Measurements from ENCODE around the gene CACNA1A.

The CACNA1A gene

GRCh38 chr19:13241231-13242104 is 264.8 kb downstream of the CACNA1A start:
- no peaks in the 10 kb centered on the region for H3F3A ChIP-seq (ENCODE audit: insufficient read depth, low read length)
- no peak overlapping the region for H3K9ac ChIP-seq (ENCODE audit: low read length)
- no peaks in the 10 kb centered on the region for H3K9me2 ChIP-seq (replicated peaks; ENCODE audit: insufficient read depth, low read length)
- no peaks in the 10 kb centered on the region for H4K20me1 ChIP-seq (ENCODE audit: insufficient read depth, low read length)
- H3K4me3 ChIP-seq (ENCODE audit: low read length), result no peak overlapping the region
- no peak for DNase-seq
- no peaks in the 10 kb centered on the region for H3K36me3 ChIP-seq (replicated peaks; ENCODE audit: insufficient read depth, low read length)
- no peaks in the 10 kb centered on the region for H3K79me2 ChIP-seq (ENCODE audit: low read length)
- H2AFZ ChIP-seq (ENCODE audit: low read length), result no peak overlapping the region
- H3K27me3 ChIP-seq (replicated peaks; ENCODE audit: insufficient read depth, low read length), result peaks cover 64% of the 10 kb centered on the region
- H3K9me3 ChIP-seq (replicated peaks; ENCODE audit: insufficient read depth, low read length), result no peaks in the 10 kb centered on the region
- H3K4me2 ChIP-seq (ENCODE audit: low read depth, low read length), result no peak overlapping the region
- TF ChIP-seq EZH2phosphoT487 (IDR thresholded peaks at IDR 0.05; ENCODE audit: low read length), result no peak
- no peak for TF ChIP-seq CTCF (IDR thresholded peaks at IDR 0.05; ENCODE audit: low read length)
- TF ChIP-seq EZH2 (optimal IDR thresholded peaks at IDR 0.05; ENCODE audit: low read depth, low read length), result no peak
- H3K4me1 ChIP-seq (ENCODE audit: low read length), result no peaks in the 10 kb centered on the region
- no peak overlapping the region for H3K27ac ChIP-seq (ENCODE audit: low read length)

- no peak overlapping the region for H2AFZ ChIP-seq (ENCODE audit: low read length)
- H3K9ac ChIP-seq (ENCODE audit: low read length), result no peak overlapping the region
- peaks cover 66% of the 10 kb centered on the region for H3K27me3 ChIP-seq (replicated peaks; ENCODE audit: insufficient read depth, low read length)
- no peaks in the 10 kb centered on the region for H3F3A ChIP-seq (ENCODE audit: insufficient read depth, low read length)
- TF ChIP-seq EZH2 (optimal IDR thresholded peaks at IDR 0.05; ENCODE audit: low read depth, low read length) (no peak), EZH2phosphoT487 (IDR thresholded peaks at IDR 0.05; ENCODE audit: low read length) (no peak), CTCF (IDR thresholded peaks at IDR 0.05; ENCODE audit: low read length) (no peak)
- H3K27ac ChIP-seq (ENCODE audit: low read length), result no peak overlapping the region
- H4K20me1 ChIP-seq (ENCODE audit: insufficient read depth, low read length), result no peaks in the 10 kb centered on the region
- H3K4me3 ChIP-seq (ENCODE audit: low read length), result no peak overlapping the region
- H3K36me3 ChIP-seq (replicated peaks; ENCODE audit: insufficient read depth, low read length), result no peaks in the 10 kb centered on the region
- no peaks in the 10 kb centered on the region for H3K9me3 ChIP-seq (replicated peaks; ENCODE audit: insufficient read depth, low read length)
- no peaks in the 10 kb centered on the region for H3K79me2 ChIP-seq (ENCODE audit: low read length)
- no peak overlapping the region for H3K4me2 ChIP-seq (ENCODE audit: low read depth, low read length)
- no peaks in the 10 kb centered on the region for H3K9me2 ChIP-seq (replicated peaks; ENCODE audit: insufficient read depth, low read length)
- DNase-seq, result no peak
- no peaks in the 10 kb centered on the region for H3K4me1 ChIP-seq (ENCODE audit: low read length)
These were observed 265.8 kb downstream of the CACNA1A start for GRCh38 chr19:13240312-13241022.

GRCh38 chr19:13238891-13239534 is 267.3 kb downstream of the CACNA1A start:
- Histone ChIP-seq H2AFZ (ENCODE audit: low read length) (no peak overlapping the region), H3K27me3 (replicated peaks; ENCODE audit: insufficient read depth, low read length) (peaks cover 71% of the 10 kb centered on the region), H3K9me2 (replicated peaks; ENCODE audit: insufficient read depth, low read length) (no peaks in the 10 kb centered on the region), H3K4me2 (ENCODE audit: low read depth, low read length) (no peak overlapping the region), H3K36me3 (replicated peaks; ENCODE audit: insufficient read depth, low read length) (no peaks in the 10 kb centered on the region), H3K9me3 (replicated peaks; ENCODE audit: insufficient read depth, low read length) (no peaks in the 10 kb centered on the region), H3K27ac (ENCODE audit: low read length) (no peak overlapping the region), H3F3A (ENCODE audit: insufficient read depth, low read length) (no peaks in the 10 kb centered on the region), H3K4me3 (ENCODE audit: low read length) (no peak overlapping the region), H4K20me1 (ENCODE audit: insufficient read depth, low read length) (no peaks in the 10 kb centered on the region), H3K4me1 (ENCODE audit: low read length) (peaks cover 4% of the 10 kb centered on the region; the same call in 1 of the 2 replicates), H3K79me2 (ENCODE audit: low read length) (no peaks in the 10 kb centered on the region), H3K9ac (ENCODE audit: low read length) (no peak overlapping the region)
- DNase-seq, result no peak
- TF ChIP-seq CTCF (IDR thresholded peaks at IDR 0.05; ENCODE audit: low read length), result no peak
- no peak for TF ChIP-seq EZH2phosphoT487 (IDR thresholded peaks at IDR 0.05; ENCODE audit: low read length)
- no peak for TF ChIP-seq EZH2 (optimal IDR thresholded peaks at IDR 0.05; ENCODE audit: low read depth, low read length)

Data from MM.1S (cell line).